Caco-2 (cell line): ENCODE results near the gene HIP1R. TPM values are rescaled to one million over a fixed set of nuclear protein-coding genes. Genes with fewer than 3 reads are reported as not detected.
"Not testable (repeated sequence)": the region's sequence is repeated elsewhere in the genome, so short reads cannot be mapped to it uniquely, and the experiment has no call there.

Source experiments
- BruUV-seq: library from RNA; stranded (reverse); fragments of 400-500 nt; replicated peaks from 2 replicates; lab custom pipeline; 2021; lab: Mats Ljungman, UMichigan
- CTCF ChIA-PET: fragments of 300-600 bp; sonication (Branson Sonifier 250); formaldehyde crosslinking; loops from one replicate; lab custom pipeline; 2022; ENCODE audit warnings: antibody characterized with exemption; lab: Charles Lee
- POLR2A ChIA-PET: fragments of 300-600 bp; sonication (Branson Sonifier 250); formaldehyde crosslinking; loops from one replicate; lab custom pipeline; 2022; ENCODE audit warnings: antibody characterized with exemption; lab: Charles Lee
- DNase-seq, 2 experiments: peaks; one replicate each; pipeline versions ENCODE4 v3.0.0 to v3.0.0-alpha.2; 2020 to 2022
- H3K27me3 ChIP-seq: replicated peaks from 2 replicates; pipeline ENCODE4 v1.6.0; 2011; ENCODE audit warnings: low read length; ENCODE audit not compliant: control insufficient read depth, insufficient read depth
- H3K36me3 ChIP-seq: 2 replicates; pipeline ENCODE4 v1.5.1; 2011; ENCODE audit warnings: low read length; ENCODE audit not compliant: control insufficient read depth, insufficient read depth
- H3K4me1 ChIP-seq: fragments of 250-450 bp; sonication (Bioruptor Pico); 2 replicates; pipeline ENCODE4 v1.5.1; 2020; ENCODE audit warnings: mild to moderate bottlenecking
- H3K4me3 ChIP-seq: 2 replicates; pipeline ENCODE4 v1.5.1; 2011; ENCODE audit warnings: low read depth, mild to moderate bottlenecking, control low read depth, low read length
- H3K9me3 ChIP-seq: fragments of 250-450 bp; sonication (Bioruptor Pico); 2 replicates; pipeline ENCODE4 v1.5.1; 2020; ENCODE audit warnings: mild to moderate bottlenecking, moderate library complexity
- H3K27ac Mint-ChIP-seq: one replicate; pipeline ENCODE4 v1.8.0; 2022; ENCODE audit warnings: mixed read lengths; ENCODE audit not compliant: unreplicated experiment
- H3K27me3 Mint-ChIP-seq: one replicate; pipeline ENCODE4 v1.8.0; 2022; ENCODE audit warnings: mixed read lengths; ENCODE audit not compliant: insufficient read depth, unreplicated experiment
- H3K36me3 Mint-ChIP-seq: one replicate; pipeline ENCODE4 v1.8.0; 2022; ENCODE audit warnings: mild to moderate bottlenecking, mixed read lengths; ENCODE audit not compliant: insufficient read depth, unreplicated experiment
- H3K4me1 Mint-ChIP-seq: one replicate; pipeline ENCODE4 v1.8.0; 2022; ENCODE audit warnings: low read depth, mixed read lengths; ENCODE audit not compliant: unreplicated experiment
- H3K4me3 Mint-ChIP-seq: one replicate; pipeline ENCODE4 v1.8.0; 2022; ENCODE audit warnings: mild to moderate bottlenecking, moderate library complexity, mixed read lengths; ENCODE audit not compliant: unreplicated experiment
- H3K9me3 Mint-ChIP-seq: one replicate; pipeline ENCODE4 v1.8.0; 2022; ENCODE audit warnings: mixed read lengths; ENCODE audit not compliant: unreplicated experiment
- CTCF ChIP-seq, 2 experiments: fragments of 200-600 bp in 1 of 2; IDR thresholded peaks; 1 replicate in 1 of 2; 2 replicates in 1 of 2; pipeline versions ENCODE4 v1.5.1 to v1.8.0; 2011 to 2022; ENCODE audit warnings: antibody characterized with exemption in 1 of 2, control low read depth in 1 of 2, inconsistent platforms in 1 of 2, low read depth in 1 of 2, low read length in 1 of 2, mild to moderate bottlenecking in 1 of 2, moderate library complexity in 1 of 2; ENCODE audit not compliant: insufficient read depth in 1 of 2, severe bottlenecking in 1 of 2, unreplicated experiment in 1 of 2
- intact Hi-C: fragments of 100-400 bp; cut with micrococcal nuclease; formaldehyde crosslinking; loops from one replicate; pipeline ENCODE4 v1.10.0; 2022; ENCODE audit not compliant: unreplicated experiment
- total RNA-seq: library from RNA; stranded (reverse); gene quantifications from 2 replicates; pipeline ENCODE4 v1.2.3, GENCODE V29; 2022

The HIP1R gene
- total RNA-seq, 1 experiment from 2014 or later = 13.8 TPM

GRCh38 chr12:122873540-122873939 is 38.3 kb downstream of the HIP1R start:
- CTCF ChIA-PET = no interaction called here
- Histone ChIP-seq H3K36me3 (peaks cover 2% of the 10 kb centered on the region; the same call in 1 of the 2 replicates), H3K4me1 (no peaks in the 10 kb centered on the region), H3K27me3 (no peaks in the 10 kb centered on the region), H3K9me3 (no peaks in the 10 kb centered on the region), H3K4me3 (no peak overlapping the region)
- Mint-ChIP-seq H3K27ac (no peak overlapping the region), H3K27me3 (no peaks in the 10 kb centered on the region), H3K36me3 (peaks cover 23% of the 10 kb centered on the region), H3K4me1 (peaks cover 13% of the 10 kb centered on the region), H3K9me3 (no peaks in the 10 kb centered on the region), H3K4me3 (no peak overlapping the region)
- no peak for TF ChIP-seq CTCF (IDR thresholded peaks at IDR 0.05; ENCODE audit: insufficient read depth in 1 of 2, low read depth in 1 of 2, low read length in 1 of 2, severe bottlenecking in 1 of 2, unreplicated experiment in 1 of 2)
- intact Hi-C loops = no loop called here
- no TSS peak for BruUV-seq
- POLR2A ChIA-PET = no interaction called here
- DNase-seq = no peak

- no peaks in the 10 kb centered on the region for H3K27me3 ChIP-seq
- no peaks in the 10 kb centered on the region for H3K4me1 ChIP-seq
- CTCF ChIA-PET = no interaction called here
- intact Hi-C loops = no loop called here
- H3K27me3 Mint-ChIP-seq = no peaks in the 10 kb centered on the region
- peaks cover 18% of the 10 kb centered on the region for H3K36me3 Mint-ChIP-seq
- no peak for TF ChIP-seq CTCF (IDR thresholded peaks at IDR 0.05; ENCODE audit: insufficient read depth in 1 of 2, low read depth in 1 of 2, low read length in 1 of 2, severe bottlenecking in 1 of 2, unreplicated experiment in 1 of 2)
- POLR2A ChIA-PET = no interaction called here
- H3K4me1 Mint-ChIP-seq = peaks cover 13% of the 10 kb centered on the region
- DNase-seq = no peak
- H3K9me3 Mint-ChIP-seq = no peaks in the 10 kb centered on the region
- H3K4me3 Mint-ChIP-seq = no peak overlapping the region
- no peak overlapping the region for H3K27ac Mint-ChIP-seq
- H3K9me3 ChIP-seq = no peaks in the 10 kb centered on the region
- no TSS peak for BruUV-seq
- H3K36me3 ChIP-seq = peaks cover 2% of the 10 kb centered on the region; the same call in 1 of the 2 replicates
- no peak overlapping the region for H3K4me3 ChIP-seq
Observed at GRCh38 chr12:122874081-122874480, 38.8 kb downstream of the HIP1R start.

GRCh38 chr12:122875590-122876220 is 40.4 kb downstream of the HIP1R start:
- intact Hi-C loops = no loop called here
- H3K4me3 ChIP-seq = no peak overlapping the region
- H3K4me1 Mint-ChIP-seq = peaks cover 13% of the 10 kb centered on the region
- H3K4me3 Mint-ChIP-seq = no peak overlapping the region
- ChIA-PET POLR2A (no interaction called here), CTCF (no interaction called here)
- no peaks in the 10 kb centered on the region for H3K4me1 ChIP-seq
- no peaks in the 10 kb centered on the region for H3K9me3 ChIP-seq
- H3K36me3 Mint-ChIP-seq = peaks cover 16% of the 10 kb centered on the region
- no peaks in the 10 kb centered on the region for H3K9me3 Mint-ChIP-seq
- TF ChIP-seq CTCF (IDR thresholded peaks at IDR 0.05; ENCODE audit: insufficient read depth in 1 of 2, low read depth in 1 of 2, low read length in 1 of 2, severe bottlenecking in 1 of 2, unreplicated experiment in 1 of 2) = no peak
- no peaks in the 10 kb centered on the region for H3K27me3 ChIP-seq
- no peak for DNase-seq
- no TSS peak for BruUV-seq
- H3K36me3 ChIP-seq = no peaks in the 10 kb centered on the region
- no peak overlapping the region for H3K27ac Mint-ChIP-seq
- H3K27me3 Mint-ChIP-seq = no peaks in the 10 kb centered on the region

- DNase-seq, H3K4me1 ChIP-seq, H3K27me3 ChIP-seq, H3K9me3 ChIP-seq, H3K9me3 Mint-ChIP-seq, H3K36me3 ChIP-seq, POLR2A ChIA-PET, H3K4me3 ChIP-seq, H3K4me3 Mint-ChIP-seq, BruUV-seq, intact Hi-C loops, H3K27me3 Mint-ChIP-seq, H3K27ac Mint-ChIP-seq: not testable (repeated sequence)
- CTCF ChIA-PET = interaction anchor here (0.6 kb wide), 1 partner anchor 14 kb away, joined by 3 read pairs; no protein-coding TSS in a partner anchor
- Mint-ChIP-seq H3K4me1 (peaks cover 13% of the 10 kb centered on the region), H3K36me3 (peaks cover 18% of the 10 kb centered on the region)
Observed at GRCh38 chr12:122876281-122876680, 41.0 kb downstream of the HIP1R start.
